HG02571 (cell line): ENCODE data around the gene ENAH.
"Not testable (repeated sequence)": the region's sequence is repeated elsewhere in the genome, so short reads cannot be mapped to it uniquely, and the experiment has no call there.

Experiments used
- ATAC-seq: cut with Tn5 transposase; IDR thresholded peaks from one replicate; pipeline ENCODE4 v1.9.1; 2021; ENCODE audit warnings: mild to moderate bottlenecking, moderate library complexity; ENCODE audit not compliant: unreplicated experiment

The ENAH gene

GRCh38 chr1:225677350-225678124 is 24.6 kb upstream of the ENAH start:
- no peak for ATAC-seq

- ATAC-seq = no peak
Measured at GRCh38 chr1:225674381-225674780, 21.5 kb upstream of the ENAH start.

GRCh38 chr1:225670806-225671733 is 18.1 kb upstream of the ENAH start:
- no peak for ATAC-seq

GRCh38 chr1:225670356-225670755 is 17.4 kb upstream of the ENAH start:
- no peak for ATAC-seq

- ATAC-seq = no peak
Measured at GRCh38 chr1:225668222-225668621, 15.3 kb upstream of the ENAH start.

- ATAC-seq = no peak
Measured at GRCh38 chr1:225667362-225667761, 14.4 kb upstream of the ENAH start.

- no peak for ATAC-seq
Measured at GRCh38 chr1:225666495-225666894, 13.6 kb upstream of the ENAH start.

GRCh38 chr1:225664762-225665161 is 11.8 kb upstream of the ENAH start:
- no peak for ATAC-seq

- ATAC-seq = no peak
Measured at GRCh38 chr1:225662155-225662554, 9.2 kb upstream of the ENAH start.

- ATAC-seq = no peak
Measured at GRCh38 chr1:225660544-225660946, 7.6 kb upstream of the ENAH start.

- ATAC-seq = no peak
Measured at GRCh38 chr1:225658041-225658440, 5.1 kb upstream of the ENAH start.

GRCh38 chr1:225657462-225657989 is 4.6 kb upstream of the ENAH start:
- no peak for ATAC-seq

- ATAC-seq = not testable (repeated sequence)
Measured at GRCh38 chr1:225656259-225656655, 3.3 kb upstream of the ENAH start.

- no peak for ATAC-seq
Measured at GRCh38 chr1:225655509-225656258, 2.8 kb upstream of the ENAH start.

GRCh38 chr1:225654688-225655508 is 2.0 kb upstream of the ENAH start:
- ATAC-seq = no peak

GRCh38 chr1:225654277-225654597 is 1.3 kb upstream of the ENAH start:
- ATAC-seq = no peak

- ATAC-seq = no peak
Measured at GRCh38 chr1:225653463-225654276, 747 bp upstream of the ENAH start.

GRCh38 chr1:225651872-225652728 is 823 bp downstream of the ENAH start:
- no peak for ATAC-seq
